MM.1S (cell line): ENCODE measurements around the gene AMH.
A peak's percentile ranks its signal among the peaks of the same experiment; 100 is the strongest.

Source experiments
- DNase-seq: peaks from one replicate; pipeline ENCODE4 v3.0.0-alpha.2; 2015
- H2AFZ ChIP-seq: fragments of 300-600 bp; sonication (generic); 2 replicates; pipeline ENCODE4 v1.6.0; 2016; ENCODE audit warnings: antibody characterized with exemption, low read length
- H3F3A ChIP-seq: fragments of 300-600 bp; sonication (generic); 2 replicates; pipeline ENCODE4 v1.6.1; 2016; ENCODE audit warnings: mild to moderate bottlenecking, antibody characterized with exemption, low read length, moderate library complexity, mixed read lengths; ENCODE audit not compliant: insufficient read depth
- H3K27ac ChIP-seq: fragments of 300-600 bp; sonication (generic); 2 replicates; pipeline ENCODE4 v1.5.1; 2016; ENCODE audit warnings: mild to moderate bottlenecking, low read length
- H3K27me3 ChIP-seq: fragments of 300-600 bp; sonication (generic); replicated peaks from 2 replicates; pipeline ENCODE4 v1.6.0; 2016; ENCODE audit warnings: low read length; ENCODE audit not compliant: insufficient read depth
- H3K36me3 ChIP-seq: fragments of 300-600 bp; sonication (generic); replicated peaks from 2 replicates; pipeline ENCODE4 v1.6.1; 2016; ENCODE audit warnings: mild to moderate bottlenecking, low read length, mixed read lengths; ENCODE audit not compliant: insufficient read depth
- H3K4me1 ChIP-seq: fragments of 300-600 bp; sonication (generic); 2 replicates; pipeline ENCODE4 v1.6.1; 2016; ENCODE audit warnings: low read length, mixed read lengths
- H3K4me2 ChIP-seq: fragments of 300-600 bp; sonication (generic); 2 replicates; pipeline ENCODE4 v1.6.0; 2016; ENCODE audit warnings: low read depth, low read length
- H3K4me3 ChIP-seq: fragments of 300-600 bp; sonication (generic); 2 replicates; pipeline ENCODE4 v1.5.1; 2016; ENCODE audit warnings: low read length, mixed read lengths
- H3K79me2 ChIP-seq: fragments of 300-600 bp; sonication (generic); 2 replicates; pipeline ENCODE4 v1.6.1; 2016; ENCODE audit warnings: mixed run types, low read length, mixed read lengths
- H3K9ac ChIP-seq: fragments of 300-600 bp; sonication (generic); 2 replicates; pipeline ENCODE4 v1.6.1; 2016; ENCODE audit warnings: low read length, mixed read lengths
- H3K9me2 ChIP-seq: fragments of 300-600 bp; sonication (generic); replicated peaks from 2 replicates; pipeline ENCODE4 v1.6.1; 2016; ENCODE audit warnings: mild to moderate bottlenecking, low read length, mixed read lengths; ENCODE audit not compliant: insufficient read depth
- H3K9me3 ChIP-seq: fragments of 300-600 bp; sonication (generic); replicated peaks from 2 replicates; pipeline ENCODE4 v1.6.1; 2016; ENCODE audit warnings: mild to moderate bottlenecking, low read length, mixed read lengths; ENCODE audit not compliant: insufficient read depth
- H4K20me1 ChIP-seq: fragments of 300-600 bp; sonication (generic); 2 replicates; pipeline ENCODE4 v1.6.1; 2016; ENCODE audit warnings: mild to moderate bottlenecking, low read length, moderate library complexity, mixed read lengths; ENCODE audit not compliant: insufficient read depth
- EZH2 ChIP-seq: fragments of 300-600 bp; sonication (generic); optimal IDR thresholded peaks from 2 replicates; pipeline ENCODE3; 2017; ENCODE audit warnings: low read depth, mild to moderate bottlenecking, antibody characterized with exemption, low read length, mixed read lengths
- EZH2phosphoT487 ChIP-seq: fragments of 300-600 bp; sonication (generic); IDR thresholded peaks from 2 replicates; pipeline ENCODE4 v1.6.1; 2018; ENCODE audit warnings: antibody characterized with exemption, low read length
- TF ChIP-seq, protein P1 (sequence below): fragments of 300-600 bp; sonication (generic); IDR thresholded peaks from 2 replicates; pipeline ENCODE4 v1.5.1; 2016; ENCODE audit warnings: antibody characterized with exemption, low read length, mixed read lengths

The AMH gene

DNA sequence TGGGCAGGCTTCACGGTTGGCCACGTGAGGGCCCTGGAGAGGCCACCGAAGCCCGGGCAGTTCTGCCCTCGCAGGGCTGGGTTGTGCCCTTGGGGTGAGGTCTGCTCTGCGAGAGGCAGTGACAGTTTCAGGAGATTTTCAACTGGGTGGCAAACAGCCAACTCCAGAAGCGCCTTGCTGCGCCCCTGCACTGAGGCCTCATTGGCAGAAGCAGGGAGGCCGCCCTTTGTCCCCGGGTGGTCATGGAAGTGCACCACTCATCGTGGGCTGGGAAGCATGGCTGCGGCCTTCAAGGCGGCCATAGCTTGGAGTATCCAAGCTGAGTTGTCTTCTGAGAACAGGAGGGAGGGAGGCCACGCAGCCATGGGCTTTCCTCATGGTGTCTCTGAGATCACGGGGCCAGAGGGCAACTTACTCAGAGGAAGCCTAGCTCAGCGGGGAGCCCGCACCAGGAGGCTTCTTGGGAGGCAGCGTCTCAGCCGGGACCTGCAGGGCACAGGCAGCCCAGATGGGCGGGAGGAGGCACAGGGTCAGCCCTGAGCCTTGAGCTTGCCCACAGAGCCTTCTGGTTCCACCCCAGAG lies 27.8 kb upstream of the AMH start:
- Histone ChIP-seq H3F3A (no peaks in the 10 kb centered on the region), H3K4me3 (no peak overlapping the region)

DNA sequence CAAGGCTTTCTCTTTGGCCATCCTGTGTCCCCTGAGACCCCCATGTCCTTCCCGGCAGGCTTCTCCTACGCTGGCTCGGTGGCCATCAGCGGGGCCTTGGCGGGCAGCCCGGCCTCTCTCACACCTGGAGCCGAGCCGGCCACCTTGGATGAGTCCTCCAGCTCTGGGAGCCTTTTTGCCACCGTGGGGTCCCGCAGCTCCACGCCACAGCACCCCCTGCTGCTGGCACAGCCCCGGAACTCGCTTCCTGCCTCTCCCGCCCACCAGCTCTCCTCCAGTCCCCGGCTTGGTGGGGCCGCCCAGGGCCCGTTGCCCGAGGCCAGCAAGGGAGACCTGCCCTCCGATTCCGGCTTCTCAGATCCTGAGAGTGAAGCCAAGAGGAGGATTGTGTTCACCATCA lies 27.2 kb upstream of the AMH start:
- no peaks in the 10 kb centered on the region for H3K9me3 ChIP-seq
- no peaks in the 10 kb centered on the region for H4K20me1 ChIP-seq
- no peaks in the 10 kb centered on the region for H3K9me2 ChIP-seq
- no peak overlapping the region for H3K4me2 ChIP-seq
- H3K27ac ChIP-seq = no peak overlapping the region
- H3K9ac ChIP-seq = no peak overlapping the region
- H3K4me3 ChIP-seq = no peak overlapping the region
- no peaks in the 10 kb centered on the region for H3F3A ChIP-seq
- H3K79me2 ChIP-seq = peaks cover 46% of the 10 kb centered on the region
- DNase-seq = no peak
- no peaks in the 10 kb centered on the region for H3K4me1 ChIP-seq
- H2AFZ ChIP-seq = no peak overlapping the region
- peaks cover 35% of the 10 kb centered on the region for H3K36me3 ChIP-seq
- TF ChIP-seq EZH2 = no peak
- TF ChIP-seq, protein P1, sequence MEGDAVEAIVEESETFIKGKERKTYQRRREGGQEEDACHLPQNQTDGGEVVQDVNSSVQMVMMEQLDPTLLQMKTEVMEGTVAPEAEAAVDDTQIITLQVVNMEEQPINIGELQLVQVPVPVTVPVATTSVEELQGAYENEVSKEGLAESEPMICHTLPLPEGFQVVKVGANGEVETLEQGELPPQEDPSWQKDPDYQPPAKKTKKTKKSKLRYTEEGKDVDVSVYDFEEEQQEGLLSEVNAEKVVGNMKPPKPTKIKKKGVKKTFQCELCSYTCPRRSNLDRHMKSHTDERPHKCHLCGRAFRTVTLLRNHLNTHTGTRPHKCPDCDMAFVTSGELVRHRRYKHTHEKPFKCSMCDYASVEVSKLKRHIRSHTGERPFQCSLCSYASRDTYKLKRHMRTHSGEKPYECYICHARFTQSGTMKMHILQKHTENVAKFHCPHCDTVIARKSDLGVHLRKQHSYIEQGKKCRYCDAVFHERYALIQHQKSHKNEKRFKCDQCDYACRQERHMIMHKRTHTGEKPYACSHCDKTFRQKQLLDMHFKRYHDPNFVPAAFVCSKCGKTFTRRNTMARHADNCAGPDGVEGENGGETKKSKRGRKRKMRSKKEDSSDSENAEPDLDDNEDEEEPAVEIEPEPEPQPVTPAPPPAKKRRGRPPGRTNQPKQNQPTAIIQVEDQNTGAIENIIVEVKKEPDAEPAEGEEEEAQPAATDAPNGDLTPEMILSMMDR = peak; percentile 9; the same call in 1 of the 2 replicates
- H3K27me3 ChIP-seq = no peaks in the 10 kb centered on the region

More for the DNA sequence above, 27.8 kb upstream of the AMH start:
- Histone ChIP-seq H3K4me1 (no peaks in the 10 kb centered on the region), H3K4me2 (no peak overlapping the region), H2AFZ (no peak overlapping the region), H3K36me3 (peaks cover 40% of the 10 kb centered on the region), H3K9ac (no peak overlapping the region), H3K27ac (no peak overlapping the region), H4K20me1 (no peaks in the 10 kb centered on the region), H3K79me2 (peaks cover 48% of the 10 kb centered on the region), H3K27me3 (no peaks in the 10 kb centered on the region), H3K9me3 (no peaks in the 10 kb centered on the region), H3K9me2 (no peaks in the 10 kb centered on the region)
- no peak for DNase-seq
- TF ChIP-seq, protein P1 = no peak
- TF ChIP-seq EZH2 (no peak), EZH2phosphoT487 (no peak)

DNA sequence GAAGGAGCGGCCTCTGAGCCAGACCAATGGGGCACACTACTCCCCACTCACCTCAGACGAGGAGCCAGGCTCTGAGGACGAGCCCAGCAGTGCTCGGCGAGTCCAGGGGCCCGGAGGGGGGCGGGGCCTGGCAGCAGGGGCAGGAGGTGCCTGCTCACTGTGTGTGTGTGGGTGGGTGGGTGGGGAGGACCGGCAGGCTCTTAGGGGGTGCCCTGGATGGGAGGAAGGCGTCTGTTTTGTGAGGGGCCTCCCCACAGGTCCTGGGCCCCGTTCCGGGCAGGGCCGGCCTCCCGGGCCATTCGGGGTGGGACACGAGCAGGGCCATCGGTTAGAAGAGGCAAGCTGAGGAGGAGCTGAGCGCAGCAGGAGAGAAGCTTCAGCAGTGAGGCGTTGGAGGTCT lies 25.7 kb upstream of the AMH start:
- no peaks in the 10 kb centered on the region for H3K9me2 ChIP-seq
- H4K20me1 ChIP-seq = no peaks in the 10 kb centered on the region
- TF ChIP-seq EZH2 (no peak), EZH2phosphoT487 (no peak)
- TF ChIP-seq, protein P1 = no peak
- no peak for DNase-seq
- no peaks in the 10 kb centered on the region for H3K9me3 ChIP-seq
- H3K79me2 ChIP-seq = peaks cover 47% of the 10 kb centered on the region
- no peaks in the 10 kb centered on the region for H3K4me1 ChIP-seq
- no peak overlapping the region for H3K9ac ChIP-seq
- no peak overlapping the region for H3K4me2 ChIP-seq
- no peaks in the 10 kb centered on the region for H3F3A ChIP-seq
- H3K27ac ChIP-seq = no peak overlapping the region
- no peaks in the 10 kb centered on the region for H3K27me3 ChIP-seq
- H2AFZ ChIP-seq = no peak overlapping the region
- H3K4me3 ChIP-seq = no peak overlapping the region
- H3K36me3 ChIP-seq = peaks cover 26% of the 10 kb centered on the region
